ENCODE data around the gene SH3GLB2. TPM values are rescaled to one million over a fixed set of nuclear protein-coding genes. Genes with fewer than 3 reads are reported as not detected.

The SH3GLB2 gene
- polyA plus RNA-seq, 2 of the 4 experiments (the other 2 are of a cell fraction) = 28.3 to 42.6 TPM

DNA sequence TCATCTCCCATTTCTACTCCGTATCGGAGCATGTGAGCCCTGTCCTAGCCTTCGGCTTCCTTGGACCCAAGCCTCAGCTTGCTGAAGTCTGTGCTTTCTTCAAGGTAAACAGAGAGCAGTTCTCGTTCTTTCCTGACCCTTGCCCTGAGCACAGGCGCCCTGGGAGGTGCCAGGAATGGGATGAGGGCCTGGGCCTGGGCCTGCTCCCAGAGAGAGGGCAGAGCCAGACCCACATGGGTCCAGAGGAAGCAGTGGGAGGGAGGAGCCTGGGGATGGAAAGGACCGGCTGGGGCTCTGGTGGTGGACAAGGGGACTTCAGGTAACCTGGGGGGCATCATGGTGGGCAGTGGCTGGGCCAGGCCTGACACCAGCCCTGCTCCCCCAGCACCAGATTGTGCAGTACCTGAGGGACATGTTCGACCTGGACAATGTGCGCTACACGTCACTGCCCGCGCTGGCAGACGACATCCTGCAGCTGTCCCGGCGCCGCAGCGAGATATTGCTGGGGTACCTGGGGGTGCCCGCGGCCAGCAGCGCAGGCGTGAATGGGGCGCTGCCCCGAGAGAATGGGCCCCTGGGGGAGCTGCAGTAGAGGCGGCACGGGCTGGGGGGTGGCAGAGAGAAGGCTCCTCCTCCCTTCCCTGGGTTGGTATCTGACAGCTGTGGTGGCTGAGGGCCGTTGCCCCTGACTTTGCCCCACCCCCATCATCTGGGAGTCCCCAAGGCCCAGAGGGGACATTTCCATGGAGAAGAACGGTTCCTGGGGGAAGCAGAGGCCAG, 41.9 kb upstream of the SH3GLB2 start:
- ChIA-PET CTCF (interaction anchor here (0.6 to 1.5 kb wide), 5 partner anchors 26 to 541 kb away, joined by 3 to 5 read pairs (median 3); partner anchors contain the start of gene SH3GLB2), POLR2A (no interaction called here)
- Histone ChIP-seq H3K4me1 (no peaks in the 10 kb centered on the region), H3K27ac (no peak overlapping the region), H3K9me3 (no peaks in the 10 kb centered on the region), H3K4me2 (no peak overlapping the region), H3K4me3 (no peak overlapping the region)
- 85% methylated on average over 25 of the region's 26 CpGs for WGBS (ENCODE audit: missing lambda C conversion rate)
- ATAC-seq = peak in 1 of 2 experiments; percentile 24; a peak in 1 of 6 replicates
- no peak for DNase-seq (ENCODE audit: low read depth in 1 of 2, low spot score in 1 of 2)
- no peak for FAIRE-seq
- TF ChIP-seq, protein P1, sequence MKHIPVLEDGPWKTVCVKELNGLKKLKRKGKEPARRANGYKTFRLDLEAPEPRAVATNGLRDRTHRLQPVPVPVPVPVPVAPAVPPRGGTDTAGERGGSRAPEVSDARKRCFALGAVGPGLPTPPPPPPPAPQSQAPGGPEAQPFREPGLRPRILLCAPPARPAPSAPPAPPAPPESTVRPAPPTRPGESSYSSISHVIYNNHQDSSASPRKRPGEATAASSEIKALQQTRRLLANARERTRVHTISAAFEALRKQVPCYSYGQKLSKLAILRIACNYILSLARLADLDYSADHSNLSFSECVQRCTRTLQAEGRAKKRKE (CRISPR knock-in tag; IDR thresholded peaks at IDR 0.05; ENCODE audit: low read depth) = no peak
- TF ChIP-seq ZC3H11A (IDR thresholded peaks at IDR 0.05) (no peak), EHMT2 (IDR thresholded peaks at IDR 0.05; ENCODE audit: low read depth) (no peak), REST (IDR thresholded peaks at IDR 0.05) (no peak), FOXS1 (CRISPR knock-in tag; IDR thresholded peaks at IDR 0.05) (no peak), CBX2 (IDR thresholded peaks at IDR 0.05; ENCODE audit: borderline replicate concordance, low read depth) (no peak), ESRRA (IDR thresholded peaks at IDR 0.05; ENCODE audit: borderline replicate concordance, low read length) (no peak), PHF8 (IDR thresholded peaks at IDR 0.05; ENCODE audit: borderline replicate concordance, low read depth) (no peak), ZFP36 (IDR thresholded peaks at IDR 0.05; ENCODE audit: borderline replicate concordance, partially characterized antibody) (no peak), SMC3 (IDR thresholded peaks at IDR 0.05) (no peak), EHF (CRISPR knock-in tag; IDR thresholded peaks at IDR 0.05) (no peak), HOXB5 (CRISPR knock-in tag; IDR thresholded peaks at IDR 0.05) (no peak), POLR2AphosphoS2 (conservative IDR thresholded peaks at IDR 0.05; ENCODE audit: low read length) (no peak)

- no peak for DNase-seq (ENCODE audit: low read depth in 1 of 2, low spot score in 1 of 2)
- no peak for FAIRE-seq
- H3K9me3 ChIP-seq = no peaks in the 10 kb centered on the region
- H3K4me1 ChIP-seq = no peaks in the 10 kb centered on the region
- no peak for TF ChIP-seq MAZ (IDR thresholded peaks at IDR 0.05; ENCODE audit: borderline replicate concordance, low read depth, low read length)
- TF ChIP-seq FOSL2 (IDR thresholded peaks at IDR 0.05) = no peak
- no peak for TF ChIP-seq FOSL2 (CRISPR knock-in tag; IDR thresholded peaks at IDR 0.05)
- no peak for TF ChIP-seq KDM5A (IDR thresholded peaks at IDR 0.05)
- TF ChIP-seq ZSCAN20 (CRISPR knock-in tag; IDR thresholded peaks at IDR 0.05) = no peak
- TF ChIP-seq GATA3 (IDR thresholded peaks at IDR 0.05; ENCODE audit: borderline replicate concordance) = no peak
- TF ChIP-seq ZNF302 (CRISPR knock-in tag; IDR thresholded peaks at IDR 0.05) = no peak
- no peak for TF ChIP-seq CBX2 (IDR thresholded peaks at IDR 0.05; ENCODE audit: borderline replicate concordance, low read depth)
- TF ChIP-seq, protein P2, sequence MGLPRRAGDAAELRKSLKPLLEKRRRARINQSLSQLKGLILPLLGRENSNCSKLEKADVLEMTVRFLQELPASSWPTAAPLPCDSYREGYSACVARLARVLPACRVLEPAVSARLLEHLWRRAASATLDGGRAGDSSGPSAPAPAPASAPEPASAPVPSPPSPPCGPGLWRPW (IDR thresholded peaks at IDR 0.05) = no peak
- TF ChIP-seq HOXB13 (CRISPR knock-in tag; IDR thresholded peaks at IDR 0.05; ENCODE audit: low read depth) = no peak
- no peak for TF ChIP-seq SREBF2 (IDR thresholded peaks at IDR 0.05)
- TF ChIP-seq HEYL (CRISPR knock-in tag; IDR thresholded peaks at IDR 0.05) = no peak
- no peak for TF ChIP-seq EHMT2 (IDR thresholded peaks at IDR 0.05; ENCODE audit: low read depth)
- TF ChIP-seq, protein P3, sequence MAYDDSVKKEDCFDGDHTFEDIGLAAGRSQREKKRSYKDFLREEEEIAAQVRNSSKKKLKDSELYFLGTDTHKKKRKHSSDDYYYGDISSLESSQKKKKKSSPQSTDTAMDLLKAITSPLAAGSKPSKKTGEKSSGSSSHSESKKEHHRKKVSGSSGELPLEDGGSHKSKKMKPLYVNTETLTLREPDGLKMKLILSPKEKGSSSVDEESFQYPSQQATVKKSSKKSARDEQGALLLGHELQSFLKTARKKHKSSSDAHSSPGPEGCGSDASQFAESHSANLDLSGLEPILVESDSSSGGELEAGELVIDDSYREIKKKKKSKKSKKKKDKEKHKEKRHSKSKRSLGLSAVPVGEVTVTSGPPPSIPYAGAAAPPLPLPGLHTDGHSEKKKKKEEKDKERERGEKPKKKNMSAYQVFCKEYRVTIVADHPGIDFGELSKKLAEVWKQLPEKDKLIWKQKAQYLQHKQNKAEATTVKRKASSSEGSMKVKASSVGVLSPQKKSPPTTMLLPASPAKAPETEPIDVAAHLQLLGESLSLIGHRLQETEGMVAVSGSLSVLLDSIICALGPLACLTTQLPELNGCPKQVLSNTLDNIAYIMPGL (CRISPR knock-in tag; IDR thresholded peaks at IDR 0.05; ENCODE audit: borderline replicate concordance) = no peak
- H3K4me3 ChIP-seq = no peak overlapping the region
- 88% methylated on average over 24 of the region's 31 CpGs for WGBS (ENCODE audit: missing lambda C conversion rate)
- H3K4me2 ChIP-seq = no peak overlapping the region
- ATAC-seq = peak; percentile 12 to 21; a peak in 2 of 6 replicates
- H3K27ac ChIP-seq = no peak overlapping the region
- ChIA-PET POLR2A (no interaction called here), CTCF (interaction anchor here (0.6 to 1.8 kb wide), 4 partner anchors 19 to 62 kb away, joined by 3 to 4 read pairs (median 4); no protein-coding TSS in a partner anchor)
Measured at GRCh38 chr9:129068990-129069861, 41.1 kb upstream of the SH3GLB2 start.
